NCI-H1417 (cell line): ENCODE measurements around the gene NRXN3.

ENCODE experiments used
- DNase-seq, 3 experiments: peaks; one replicate each; lab custom pipeline; 2025; lab: John Stamatoyannopoulos, UW

NRXN3 gene

GRCh38 chr14:78637489-78637888 lies 467.3 kb downstream of the NRXN3 start:
- DNase-seq: no peak

GRCh38 chr14:78637908-78638475 lies 467.8 kb downstream of the NRXN3 start:
- peak in 2 of 3 experiments; percentile 35 to 91 for DNase-seq

GRCh38 chr14:78638926-78639325 lies 468.8 kb downstream of the NRXN3 start:
- peak in 1 of 3 experiments; percentile 78 for DNase-seq

GRCh38 chr14:78644824-78645559 lies 474.8 kb downstream of the NRXN3 start:
- peak in 1 of 3 experiments; percentile 82 for DNase-seq

GRCh38 chr14:78652727-78653126 lies 482.6 kb downstream of the NRXN3 start:
- no peak for DNase-seq

- DNase-seq: no peak
These were observed 483.0 kb downstream of the NRXN3 start for GRCh38 chr14:78653173-78653572.

GRCh38 chr14:78657451-78657850 lies 487.3 kb downstream of the NRXN3 start:
- DNase-seq: no peak

- DNase-seq: no peak
These were observed 494.7 kb downstream of the NRXN3 start for GRCh38 chr14:78664841-78665240.

- no peak for DNase-seq
These were observed 496.3 kb downstream of the NRXN3 start for GRCh38 chr14:78666336-78667056.

- DNase-seq: no peak
These were observed 497.0 kb downstream of the NRXN3 start for GRCh38 chr14:78667141-78667540.

GRCh38 chr14:78673845-78674244 lies 503.7 kb downstream of the NRXN3 start:
- DNase-seq: peak in 1 of 3 experiments; percentile 22

GRCh38 chr14:78674820-78675219 lies 504.6 kb downstream of the NRXN3 start:
- DNase-seq: peak in 1 of 3 experiments; percentile 89

- no peak for DNase-seq
These were observed 513.0 kb downstream of the NRXN3 start for GRCh38 chr14:78683206-78683605.

GRCh38 chr14:78683981-78684380 lies 513.8 kb downstream of the NRXN3 start:
- DNase-seq: peak in 1 of 3 experiments; percentile 12

- no peak for DNase-seq
These were observed 518.3 kb downstream of the NRXN3 start for GRCh38 chr14:78688503-78688902.

GRCh38 chr14:78690836-78691235 lies 520.7 kb downstream of the NRXN3 start:
- DNase-seq: no peak

GRCh38 chr14:78697341-78697740 lies 527.2 kb downstream of the NRXN3 start:
- peak; percentile 31 to 76 (median 71) for DNase-seq

- no peak for DNase-seq
These were observed 528.8 kb downstream of the NRXN3 start for GRCh38 chr14:78698991-78699390.

GRCh38 chr14:78700236-78700635 lies 530.1 kb downstream of the NRXN3 start:
- peak in 2 of 3 experiments; percentile 6 to 39 for DNase-seq

- no peak for DNase-seq
These were observed 531.1 kb downstream of the NRXN3 start for GRCh38 chr14:78701246-78701645.

- no peak for DNase-seq
These were observed 534.8 kb downstream of the NRXN3 start for GRCh38 chr14:78704965-78705364.

GRCh38 chr14:78705989-78706388 lies 535.8 kb downstream of the NRXN3 start:
- DNase-seq: no peak
